Parathyroid adenoma (tissue), 2 donors: ENCODE data around the gene FCMR.

Experiments
- H2AFZ ChIP-seq: fragments of 300-600 bp; sonication (generic); one replicate; pipeline ENCODE4 v1.7.0; 2017; ENCODE audit warnings: antibody characterized with exemption, mild to moderate bottlenecking
- H3K27ac ChIP-seq: fragments of 300-600 bp; sonication (generic); one replicate; pipeline ENCODE4 v1.7.0; 2017
- H3K27me3 ChIP-seq: fragments of 300-600 bp; sonication (generic); one replicate; pipeline ENCODE4 v1.7.0; 2017; ENCODE audit warnings: low read length; ENCODE audit not compliant: control insufficient read depth, insufficient read depth
- H3K36me3 ChIP-seq: fragments of 300-600 bp; sonication (generic); one replicate; pipeline ENCODE4 v1.7.0; 2017; ENCODE audit warnings: low read length; ENCODE audit not compliant: control insufficient read depth, insufficient read depth
- H3K4me1 ChIP-seq: fragments of 300-600 bp; sonication (generic); one replicate; pipeline ENCODE4 v1.7.0; 2017; ENCODE audit warnings: control low read depth
- H3K4me2 ChIP-seq: fragments of 300-600 bp; sonication (generic); one replicate; pipeline ENCODE4 v1.7.0; 2017; ENCODE audit warnings: low read length
- H3K4me3 ChIP-seq: fragments of 300-600 bp; sonication (generic); one replicate; pipeline ENCODE4 v1.7.0; 2017; ENCODE audit warnings: low read depth, low read length
- H3K79me2 ChIP-seq: fragments of 300-600 bp; sonication (generic); one replicate; pipeline ENCODE4 v1.7.0; 2017; ENCODE audit warnings: control low read depth
- H3K9ac ChIP-seq: fragments of 300-600 bp; sonication (generic); one replicate; pipeline ENCODE4 v1.7.0; 2017; ENCODE audit warnings: mild to moderate bottlenecking
- H3K9me3 ChIP-seq: fragments of 300-600 bp; sonication (generic); one replicate; pipeline ENCODE4 v1.7.0; 2017; ENCODE audit warnings: low read length; ENCODE audit not compliant: control insufficient read depth
- TF ChIP-seq, protein P1 (sequence below): fragments of 300-600 bp; sonication (generic); IDR thresholded peaks from one replicate; pipeline ENCODE4 v1.7.0; 2017; ENCODE audit warnings: antibody characterized with exemption, mild to moderate bottlenecking
- donor health status: primary hyperparathyroidism.

The FCMR gene

DNA sequence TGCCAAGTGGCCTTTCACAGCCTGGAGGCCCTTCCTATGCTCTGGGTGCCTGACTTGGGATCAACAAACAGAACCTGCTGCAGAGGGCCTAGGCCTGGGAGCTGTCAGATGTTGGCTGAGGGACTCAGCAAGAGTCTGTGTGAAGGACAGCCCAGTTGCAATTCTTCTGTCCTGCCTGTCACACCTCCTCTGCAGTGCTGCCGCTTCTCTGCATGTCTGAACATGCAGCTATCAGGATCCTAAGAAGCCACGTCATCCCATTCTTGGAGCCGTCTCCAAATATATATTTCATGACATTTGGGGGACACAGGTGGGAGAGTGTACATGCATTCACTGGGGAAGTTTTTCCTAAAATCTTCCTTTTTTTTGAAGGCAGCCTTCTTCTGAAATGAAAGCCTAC is 39.9 kb upstream of the FCMR start:
- H2AFZ ChIP-seq = no peak overlapping the region

DNA sequence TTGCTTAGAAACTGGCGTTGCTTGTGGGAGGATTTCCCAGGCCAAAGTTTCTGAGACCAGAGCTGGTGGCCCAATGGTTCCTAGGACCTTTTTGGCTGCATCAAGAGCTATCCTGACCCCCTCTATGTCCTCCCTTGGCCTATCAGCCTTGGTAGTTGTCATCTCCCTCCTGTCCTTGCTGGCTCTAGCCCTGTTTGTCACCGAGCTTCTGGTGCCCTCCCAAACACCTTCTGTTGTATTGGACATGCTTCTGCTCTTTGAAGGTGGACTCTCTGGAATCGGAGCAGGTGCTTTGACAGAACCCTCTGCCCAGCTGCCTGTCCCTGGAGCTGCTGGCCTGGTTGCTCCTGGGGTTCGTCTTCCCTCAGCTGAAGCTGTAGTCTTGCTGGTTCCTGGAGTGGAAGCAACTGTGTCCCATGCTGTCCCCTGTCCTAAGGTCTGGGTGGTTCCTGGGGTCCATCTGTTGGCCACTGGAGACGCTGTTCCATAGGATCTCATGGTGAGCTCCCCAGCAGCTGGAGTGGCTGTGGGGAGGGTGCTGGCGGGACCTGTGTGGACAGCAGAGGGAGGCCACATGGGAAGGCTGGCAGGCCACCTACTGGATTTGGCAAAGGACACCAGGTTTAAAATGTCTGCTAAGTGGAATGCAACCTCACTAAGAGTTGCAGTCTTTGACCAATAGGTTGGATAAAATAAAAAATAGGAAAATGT is 39.1 kb upstream of the FCMR start:
- H2AFZ ChIP-seq = no peak overlapping the region

More for the DNA sequence above, 39.9 kb upstream of the FCMR start:
- Histone ChIP-seq H3K9me3 (no peaks in the 10 kb centered on the region), H3K4me1 (no peaks in the 10 kb centered on the region), H3K79me2 (no peaks in the 10 kb centered on the region), H3K27ac (no peak overlapping the region), H3K4me2 (no peak overlapping the region), H3K27me3 (no peaks in the 10 kb centered on the region), H3K36me3 (no peaks in the 10 kb centered on the region), H3K4me3 (no peak overlapping the region), H3K9ac (no peak overlapping the region)
- TF ChIP-seq, protein P1, sequence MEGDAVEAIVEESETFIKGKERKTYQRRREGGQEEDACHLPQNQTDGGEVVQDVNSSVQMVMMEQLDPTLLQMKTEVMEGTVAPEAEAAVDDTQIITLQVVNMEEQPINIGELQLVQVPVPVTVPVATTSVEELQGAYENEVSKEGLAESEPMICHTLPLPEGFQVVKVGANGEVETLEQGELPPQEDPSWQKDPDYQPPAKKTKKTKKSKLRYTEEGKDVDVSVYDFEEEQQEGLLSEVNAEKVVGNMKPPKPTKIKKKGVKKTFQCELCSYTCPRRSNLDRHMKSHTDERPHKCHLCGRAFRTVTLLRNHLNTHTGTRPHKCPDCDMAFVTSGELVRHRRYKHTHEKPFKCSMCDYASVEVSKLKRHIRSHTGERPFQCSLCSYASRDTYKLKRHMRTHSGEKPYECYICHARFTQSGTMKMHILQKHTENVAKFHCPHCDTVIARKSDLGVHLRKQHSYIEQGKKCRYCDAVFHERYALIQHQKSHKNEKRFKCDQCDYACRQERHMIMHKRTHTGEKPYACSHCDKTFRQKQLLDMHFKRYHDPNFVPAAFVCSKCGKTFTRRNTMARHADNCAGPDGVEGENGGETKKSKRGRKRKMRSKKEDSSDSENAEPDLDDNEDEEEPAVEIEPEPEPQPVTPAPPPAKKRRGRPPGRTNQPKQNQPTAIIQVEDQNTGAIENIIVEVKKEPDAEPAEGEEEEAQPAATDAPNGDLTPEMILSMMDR = no peak

DNA sequence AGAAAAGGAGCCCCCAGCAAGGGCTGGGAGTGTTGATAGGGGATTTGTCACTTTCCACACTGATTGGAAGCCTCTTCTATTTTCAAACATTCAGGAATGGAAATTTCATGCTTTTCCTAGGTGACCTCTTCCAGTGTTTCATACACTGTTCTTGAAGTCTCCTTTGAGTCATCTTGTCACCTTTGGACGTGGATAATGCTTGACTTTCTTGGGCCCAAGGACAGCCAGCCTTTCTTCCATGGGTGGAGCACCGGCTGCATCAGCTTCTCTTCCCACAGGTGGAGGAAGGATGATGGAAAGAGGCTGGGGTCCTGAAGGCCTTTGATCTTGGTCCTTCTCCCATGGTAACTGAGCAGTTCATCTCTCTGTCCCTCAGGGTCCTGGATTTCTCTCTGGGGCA is 36.4 kb upstream of the FCMR start:
- Histone ChIP-seq H3K79me2 (no peaks in the 10 kb centered on the region), H3K27me3 (no peaks in the 10 kb centered on the region), H2AFZ (no peak overlapping the region), H3K36me3 (no peaks in the 10 kb centered on the region), H3K9ac (no peak overlapping the region), H3K4me1 (no peaks in the 10 kb centered on the region), H3K27ac (no peak overlapping the region), H3K4me2 (no peak overlapping the region), H3K4me3 (no peak overlapping the region), H3K9me3 (no peaks in the 10 kb centered on the region)
- TF ChIP-seq, protein P1 = no peak

More for the DNA sequence above, 39.1 kb upstream of the FCMR start:
- Histone ChIP-seq H3K27me3 (no peaks in the 10 kb centered on the region), H3K9me3 (no peaks in the 10 kb centered on the region), H3K36me3 (no peaks in the 10 kb centered on the region), H3K27ac (no peak overlapping the region), H3K4me3 (no peak overlapping the region), H3K4me2 (no peak overlapping the region), H3K4me1 (no peaks in the 10 kb centered on the region), H3K9ac (no peak overlapping the region), H3K79me2 (no peaks in the 10 kb centered on the region)
- TF ChIP-seq, protein P1 = no peak

DNA sequence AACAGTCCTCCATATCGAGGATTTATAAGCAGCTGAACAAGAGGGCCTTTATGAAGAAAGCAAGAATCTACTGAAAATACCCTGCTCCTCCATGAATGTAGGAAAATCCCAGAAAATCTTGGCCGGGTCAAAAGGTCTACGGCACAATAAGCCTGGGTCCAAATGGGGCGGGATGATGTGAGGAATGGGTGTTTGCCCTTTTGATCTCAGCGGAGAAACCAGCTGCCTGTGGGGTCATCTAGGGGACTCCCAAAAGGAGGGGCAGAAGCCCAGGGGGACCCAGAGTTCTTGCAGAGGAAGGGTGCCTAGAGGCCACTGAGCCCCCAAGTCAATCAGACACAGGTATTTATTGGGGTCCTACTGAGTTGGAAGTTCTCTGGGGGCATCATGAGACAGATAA is 35.9 kb upstream of the FCMR start:
- no peaks in the 10 kb centered on the region for H3K36me3 ChIP-seq
- no peak overlapping the region for H3K4me2 ChIP-seq
- no peaks in the 10 kb centered on the region for H3K9me3 ChIP-seq
- H3K4me3 ChIP-seq = no peak overlapping the region
- TF ChIP-seq, protein P1 = no peak
- H2AFZ ChIP-seq = no peak overlapping the region
- no peak overlapping the region for H3K9ac ChIP-seq
- no peaks in the 10 kb centered on the region for H3K79me2 ChIP-seq
- no peaks in the 10 kb centered on the region for H3K27me3 ChIP-seq
- no peaks in the 10 kb centered on the region for H3K4me1 ChIP-seq
- H3K27ac ChIP-seq = no peak overlapping the region
